BE2C (cell line): ENCODE data around the gene ACP3.
"Not testable (repeated sequence)": the region's sequence is repeated elsewhere in the genome, so short reads cannot be mapped to it uniquely, and the experiment has no call there.

Experiments
- DNase-seq: peaks from one replicate; pipeline ENCODE4 v3.0.0-alpha.2; 2020
- H3K27me3 ChIP-seq: fragments of 250-450 bp; sonication (Bioruptor Pico); 2 replicates; pipeline ENCODE4 v1.5.1; 2020; ENCODE audit warnings: mild to moderate bottlenecking
- H3K36me3 ChIP-seq: fragments of 250-450 bp; sonication (Bioruptor Pico); 2 replicates; pipeline ENCODE4 v1.5.1; 2020; ENCODE audit warnings: mild to moderate bottlenecking
- H3K4me1 ChIP-seq: fragments of 250-450 bp; sonication (Bioruptor Pico); 2 replicates; pipeline ENCODE4 v1.5.1; 2020
- H3K4me3 ChIP-seq: 2 replicates; pipeline ENCODE4 v1.5.1; 2011; ENCODE audit warnings: low read depth, low read length
- H3K9me3 ChIP-seq: fragments of 250-450 bp; sonication (Bioruptor Pico); 2 replicates; pipeline ENCODE4 v1.5.1; 2020
- CTCF ChIP-seq: IDR thresholded peaks from 2 replicates; pipeline ENCODE4 v1.5.1; 2012; ENCODE audit warnings: mild to moderate bottlenecking, low read depth, low read length

Gene ACP3

DNA sequence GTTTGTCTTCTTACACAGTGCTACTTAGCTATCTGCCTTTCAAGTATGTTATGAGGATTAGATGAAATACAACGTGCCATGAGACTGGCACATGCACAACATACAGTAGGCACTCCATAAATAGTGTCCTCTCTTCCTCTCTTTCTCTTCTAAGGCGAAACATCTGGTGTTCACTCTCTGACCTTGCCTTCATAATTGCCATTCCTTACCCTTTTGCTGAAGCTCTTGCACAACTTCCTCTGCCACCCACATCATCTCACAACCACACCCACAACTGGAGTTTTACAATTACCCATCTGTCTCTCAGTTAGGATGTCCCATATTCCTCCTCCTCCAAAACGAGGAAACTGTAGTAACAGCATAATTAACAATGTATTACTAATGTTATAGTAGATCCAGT, 26.4 kb upstream of the ACP3 start:
- no peak overlapping the region for H3K4me3 ChIP-seq
- no peaks in the 10 kb centered on the region for H3K36me3 ChIP-seq
- no peak for DNase-seq
- H3K9me3 ChIP-seq = no peaks in the 10 kb centered on the region; the same call in 1 of the 2 replicates
- no peak for TF ChIP-seq CTCF
- H3K4me1 ChIP-seq = no peaks in the 10 kb centered on the region
- H3K27me3 ChIP-seq = no peaks in the 10 kb centered on the region

- Histone ChIP-seq H3K36me3 (no peaks in the 10 kb centered on the region), H3K4me1 (no peaks in the 10 kb centered on the region), H3K4me3 (no peak overlapping the region), H3K27me3 (no peaks in the 10 kb centered on the region), H3K9me3 (no peaks in the 10 kb centered on the region)
- DNase-seq = no peak
- TF ChIP-seq CTCF = no peak
Observed at GRCh38 chr3:132292042-132292441, 25.2 kb upstream of the ACP3 start.

GRCh38 chr3:132293251-132293650, 24.0 kb upstream of the ACP3 start:
- TF ChIP-seq CTCF = no peak
- Histone ChIP-seq H3K4me1 (no peaks in the 10 kb centered on the region), H3K27me3 (no peaks in the 10 kb centered on the region), H3K9me3 (no peaks in the 10 kb centered on the region), H3K36me3 (no peaks in the 10 kb centered on the region), H3K4me3 (no peak overlapping the region)
- DNase-seq = no peak

DNA sequence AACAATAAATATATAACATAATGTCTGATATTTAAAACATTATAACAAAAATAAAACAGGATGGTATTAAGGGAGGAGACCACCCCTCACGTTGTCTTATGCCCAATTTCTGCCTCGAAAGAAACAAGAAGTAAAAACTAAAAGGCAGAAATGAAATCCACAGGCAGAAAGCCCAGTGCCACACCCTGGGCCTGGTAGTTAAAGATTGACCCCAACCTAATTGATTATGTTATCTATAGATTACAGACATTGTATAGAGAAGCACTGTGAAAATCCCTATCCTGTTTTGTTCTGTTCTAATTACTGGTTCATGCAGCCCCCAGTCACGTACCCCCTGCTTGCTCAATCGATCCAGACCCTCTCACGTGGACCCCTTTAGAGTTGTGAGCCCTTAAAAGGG, 22.3 kb upstream of the ACP3 start:
- H3K9me3 ChIP-seq = no peaks in the 10 kb centered on the region
- TF ChIP-seq CTCF = no peak
- DNase-seq = no peak
- H3K4me3 ChIP-seq = no peak overlapping the region
- no peaks in the 10 kb centered on the region for H3K4me1 ChIP-seq
- no peaks in the 10 kb centered on the region for H3K27me3 ChIP-seq
- H3K36me3 ChIP-seq = no peaks in the 10 kb centered on the region

DNA sequence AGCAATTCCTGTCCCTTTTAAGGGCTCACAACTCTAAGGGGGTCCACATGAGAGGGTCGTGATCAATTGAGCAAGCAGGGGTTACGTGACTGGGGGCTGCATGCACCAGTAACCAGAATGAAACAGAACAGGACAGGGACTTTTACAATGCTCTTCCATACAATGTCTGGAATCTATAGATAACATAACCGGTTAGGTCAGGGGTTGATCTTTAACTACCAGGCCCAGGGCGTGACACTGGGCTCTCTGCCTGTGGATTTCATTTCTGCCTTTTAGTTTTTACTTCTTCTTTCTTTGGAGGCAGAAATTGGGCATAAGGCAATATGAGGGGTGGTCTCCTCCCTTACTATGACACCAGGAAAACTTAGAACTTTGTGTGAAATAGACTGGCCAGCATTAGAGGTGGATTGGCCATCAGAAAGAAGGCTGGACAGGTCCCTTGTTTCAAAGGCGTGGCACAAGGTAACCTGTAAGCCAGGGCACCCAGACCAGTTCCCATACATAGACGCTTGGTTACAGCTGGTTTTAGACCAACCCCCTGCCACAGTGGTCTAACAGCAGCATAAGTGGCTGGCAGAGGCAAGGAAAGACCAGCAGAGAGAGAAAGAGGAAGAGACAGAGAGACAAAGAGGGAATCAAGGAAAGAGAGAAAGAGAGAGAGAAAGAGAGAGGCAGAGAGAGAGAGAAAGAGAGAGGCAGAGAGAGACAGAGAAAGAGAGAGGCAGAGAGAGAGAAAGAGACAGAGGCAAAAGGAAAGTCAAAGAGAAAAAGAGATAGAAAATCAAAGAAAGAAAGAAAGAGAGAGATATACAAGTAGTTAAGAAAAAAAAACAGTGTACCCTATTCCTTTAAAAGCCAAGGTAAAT, 13.6 kb upstream of the ACP3 start:
- not testable (repeated sequence) for DNase-seq, H3K4me3 ChIP-seq, H3K9me3 ChIP-seq, H3K27me3 ChIP-seq, H3K36me3 ChIP-seq, H3K4me1 ChIP-seq

- not testable (repeated sequence) for H3K4me1 ChIP-seq, H3K9me3 ChIP-seq, H3K27me3 ChIP-seq, H3K4me3 ChIP-seq, DNase-seq, H3K36me3 ChIP-seq
Observed at GRCh38 chr3:132304351-132304750, 12.9 kb upstream of the ACP3 start.

- H3K4me1 ChIP-seq, H3K9me3 ChIP-seq, H3K4me3 ChIP-seq, H3K27me3 ChIP-seq, H3K36me3 ChIP-seq, DNase-seq: not testable (repeated sequence)
Observed at GRCh38 chr3:132310057-132310456, 7.2 kb upstream of the ACP3 start.
